Endothelial cell of umbilical vein (primary cell): ENCODE data around the gene SERPINI1. TPM values are rescaled to one million over a fixed set of nuclear protein-coding genes. Genes with fewer than 3 reads are reported as not detected.

Experiments used
- BruUV-seq: library from RNA; stranded (reverse); fragments of 400-500 nt; replicated peaks from 2 replicates; lab custom pipeline; 2021; lab: Mats Ljungman, UMichigan
- CTCF ChIA-PET: fragments of 300-600, 350-600 bp; sonication (Branson Sonifier 250); formaldehyde crosslinking; loops from one replicate; lab custom pipeline; 2021; ENCODE audit warnings: antibody characterized with exemption, inconsistent platforms; lab: Charles Lee
- POLR2A ChIA-PET: fragments of 300-600, 350-600 bp; sonication (Branson Sonifier 250); formaldehyde crosslinking; loops from one replicate; lab custom pipeline; 2021; ENCODE audit warnings: antibody characterized with exemption, inconsistent platforms; lab: Charles Lee
- DNase-seq: peaks from one replicate; pipeline ENCODE4 v3.0.0-alpha.2; 2011; ENCODE audit warnings: low read depth, low spot score
- FAIRE-seq: peaks from 2 replicates; lab custom pipeline; 2011; peaks lifted over from hg19 to GRCh38; lab: Jason Lieb, UNC
- H2AFZ ChIP-seq: 2 replicates; pipeline ENCODE4 v1.6.0; 2012; ENCODE audit warnings: low read depth, low read length, control low read depth, inconsistent platforms
- H3K27ac ChIP-seq: 2 replicates; pipeline ENCODE4 v1.5.1; 2011; ENCODE audit warnings: low read depth, mild to moderate bottlenecking, control low read depth, low read length, moderate library complexity; ENCODE audit not compliant: insufficient read depth
- H3K27me3 ChIP-seq, 2 experiments: 2 replicates each; pipeline versions ENCODE4 v1.6.0 to v1.6.1; 2011; ENCODE audit warnings: low read length in 2 of 2, mixed read lengths in 1 of 2; ENCODE audit not compliant: control insufficient read depth in 2 of 2, insufficient read depth in 2 of 2
- H3K36me3 ChIP-seq, 2 experiments: 2 replicates in 1 of 2; 3 replicates in 1 of 2; pipeline ENCODE4 v1.5.1; 2011; ENCODE audit warnings: low read length in 2 of 2, mild to moderate bottlenecking in 1 of 2, moderate library complexity in 1 of 2; ENCODE audit not compliant: control insufficient read depth in 2 of 2, insufficient read depth in 2 of 2; ENCODE audit errors: extremely low read depth in 1 of 2
- H3K4me1 ChIP-seq: 3 replicates; pipeline ENCODE4 v1.5.1; 2011; ENCODE audit warnings: mild to moderate bottlenecking, low read length; ENCODE audit not compliant: control insufficient read depth, insufficient read depth; ENCODE audit errors: extremely low read depth
- H3K4me2 ChIP-seq: 2 replicates; pipeline ENCODE4 v1.6.1; 2011; ENCODE audit warnings: low read length, control low read depth, mixed read lengths; ENCODE audit not compliant: insufficient read depth
- H3K4me3 ChIP-seq, 3 experiments: fragments of 200-600 bp in 1 of 3; sonication (generic), shearing (Covaris generic) in 1 of 3; replicated peaks in 1 of 3; 2 replicates each; pipeline ENCODE4 v1.5.1; 2011 to 2016; ENCODE audit warnings: control low read depth in 3 of 3, low read length in 3 of 3, mild to moderate bottlenecking in 2 of 3, inconsistent platforms in 1 of 3, low read depth in 1 of 3, moderate library complexity in 1 of 3; ENCODE audit not compliant: insufficient read depth in 1 of 3
- H3K79me2 ChIP-seq: 2 replicates; pipeline ENCODE4 v1.6.0; 2012; ENCODE audit warnings: low read length, inconsistent platforms; ENCODE audit not compliant: control insufficient read depth, insufficient read depth
- H3K9ac ChIP-seq: replicated peaks from 2 replicates; pipeline ENCODE3; 2011; ENCODE audit warnings: low read length, control low read depth; ENCODE audit not compliant: insufficient read depth; ENCODE audit errors: extremely low read depth
- H3K9me1 ChIP-seq: replicated peaks from 3 replicates; pipeline ENCODE4 v1.6.0; 2011; ENCODE audit warnings: mild to moderate bottlenecking, low read length; ENCODE audit not compliant: control insufficient read depth, insufficient read depth; ENCODE audit errors: extremely low read depth
- H3K9me3 ChIP-seq: replicated peaks from 2 replicates; pipeline ENCODE4 v1.5.1; 2012; ENCODE audit warnings: low read length, inconsistent platforms; ENCODE audit not compliant: control insufficient read depth, insufficient read depth
- H4K20me1 ChIP-seq: replicated peaks from 2 replicates; pipeline ENCODE3; 2011; ENCODE audit warnings: mild to moderate bottlenecking, low read length; ENCODE audit not compliant: control insufficient read depth, insufficient read depth; ENCODE audit errors: extremely low read depth
- EZH2 ChIP-seq: IDR thresholded peaks from 2 replicates; pipeline ENCODE4 v1.6.1; 2012; ENCODE audit warnings: borderline replicate concordance, low read depth, mild to moderate bottlenecking, moderate library complexity, low read length, inconsistent platforms; ENCODE audit not compliant: severe bottlenecking
- FOS ChIP-seq: IDR thresholded peaks from 2 replicates; pipeline ENCODE4 v1.6.1; 2011; ENCODE audit warnings: mild to moderate bottlenecking, low read length, moderate library complexity, borderline replicate concordance; ENCODE audit not compliant: insufficient read depth
- GATA2 ChIP-seq: IDR thresholded peaks from 2 replicates; pipeline ENCODE4 v1.7.0; 2011; ENCODE audit warnings: low read depth, mild to moderate bottlenecking, moderate library complexity, mixed read lengths, low read length; ENCODE audit not compliant: insufficient read length, insufficient read depth
- JUN ChIP-seq: IDR thresholded peaks from 2 replicates; pipeline ENCODE4 v1.6.1; 2011; ENCODE audit warnings: borderline replicate concordance, low read depth; ENCODE audit not compliant: insufficient read length, insufficient read depth
- MYC ChIP-seq: IDR thresholded peaks from one replicate; pipeline ENCODE4 v1.6.1; 2011; ENCODE audit warnings: mild to moderate bottlenecking, low read depth, low read length
- POLR2A ChIP-seq: IDR thresholded peaks from 2 replicates; pipeline ENCODE4 v1.6.1; 2012; ENCODE audit warnings: low read depth, mild to moderate bottlenecking, control low read depth, low read length
- POLR2AphosphoS5 ChIP-seq: IDR thresholded peaks from 2 replicates; pipeline ENCODE4 v1.6.1; 2012; ENCODE audit warnings: low read depth, mild to moderate bottlenecking, control low read depth, low read length, moderate library complexity; ENCODE audit not compliant: insufficient read depth
- dilution Hi-C: fragments of 300-500 bp; cut with MboI; formaldehyde crosslinking; loops from one replicate; pipeline ENCODE4 v1.15.0; 2019; ENCODE audit warnings: low sequenced_read_pairs; ENCODE audit not compliant: extremely low pct_ligation_motif_present
- intact Hi-C: fragments of 100-400 bp; cut with micrococcal nuclease; formaldehyde crosslinking; loops from one replicate; pipeline ENCODE4 v1.10.0; 2022
- polyA plus RNA-seq, 4 experiments: library from polyadenylated mRNA; depleted of rRNA in 3 of 4; stranded (reverse) in 3 of 4; unstranded in 1 of 4; fragments of >200 nt; gene quantifications; 2 replicates each; pipeline versions ENCODE4 v1.2.1 to v1.2.3, GENCODE V29; 2011 to 2012; ENCODE audit warnings: missing spikeins in 1 of 4
- total RNA-seq: library from RNA; stranded (reverse); gene quantifications from 2 replicates; pipeline ENCODE4 v1.2.3, GENCODE V29; 2021
- TF ChIP-seq, protein P1 (sequence below): IDR thresholded peaks from 2 replicates; pipeline ENCODE4 v1.6.1; 2011; ENCODE audit not compliant: insufficient read depth, insufficient read length
- TF ChIP-seq, protein P2 (sequence below), 2 donors: IDR thresholded peaks; 1 replicate in 1 of 2; 2 replicates in 1 of 2; pipeline ENCODE4 v1.5.1; 2011; ENCODE audit warnings: low read length in 2 of 2, mild to moderate bottlenecking in 2 of 2, moderate library complexity in 2 of 2, control low read depth in 1 of 2, inconsistent platforms in 1 of 2, low read depth in 1 of 2; ENCODE audit not compliant: insufficient read depth in 1 of 2; ENCODE audit errors: extremely low read depth in 1 of 2

The SERPINI1 gene
- total and polyA plus RNA-seq, 2 donors (not counting 3 experiments of a cell fraction or from before 2014, with no cell fraction given) = 0.22 to 0.28 TPM

DNA sequence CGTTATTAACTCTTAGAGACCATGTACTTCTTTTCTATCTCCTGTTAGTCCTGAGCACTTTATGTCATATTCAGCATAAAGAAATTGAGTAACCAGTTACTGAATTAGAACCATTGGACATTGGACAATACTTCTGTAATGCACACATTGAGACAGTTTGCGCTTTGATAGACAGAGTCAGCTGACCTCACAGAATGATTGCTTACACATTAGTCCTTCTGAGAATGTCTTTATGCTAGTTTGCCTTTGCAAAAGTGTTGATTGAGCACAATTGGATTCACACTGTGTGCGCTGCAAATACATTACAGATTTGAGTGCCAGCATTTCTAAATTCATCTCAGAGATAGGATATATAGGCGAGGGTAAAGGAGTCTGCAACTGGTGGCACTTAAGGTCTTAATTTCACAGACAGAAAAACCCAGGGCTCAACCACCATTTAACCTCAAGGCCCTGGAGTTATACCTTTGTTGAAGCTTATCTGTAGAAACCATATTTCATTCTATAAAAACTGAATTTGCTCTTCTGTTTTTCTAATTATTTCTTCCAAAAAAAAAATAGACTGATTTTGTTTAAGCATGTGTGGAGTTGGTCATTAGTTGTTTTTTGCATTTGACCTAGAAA is 3.8 kb downstream of the SERPINI1 start:
- H3K4me2 ChIP-seq = no peak overlapping the region
- H3K9ac ChIP-seq = no peak overlapping the region
- H4K20me1 ChIP-seq = no peaks in the 10 kb centered on the region
- no peak overlapping the region for H3K27ac ChIP-seq
- no peak overlapping the region for H3K4me3 ChIP-seq
- FAIRE-seq (no peak), DNase-seq (no peak)
- H3K9me1 ChIP-seq = no peaks in the 10 kb centered on the region
- H3K4me1 ChIP-seq = no peaks in the 10 kb centered on the region
- dilution Hi-C loops = no loop called here
- H3K79me2 ChIP-seq = peaks cover 1% of the 10 kb centered on the region
- H3K9me3 ChIP-seq = no peaks in the 10 kb centered on the region
- no peaks in the 10 kb centered on the region for H3K36me3 ChIP-seq
- ChIA-PET CTCF (interaction anchor here (1.6 kb wide), 1 partner anchor 359 kb away, joined by 5 read pairs; the partner anchor contains the start of gene ZBBX), POLR2A (no interaction called here)
- H2AFZ ChIP-seq = no peak overlapping the region
- BruUV-seq = no TSS peak
- H3K27me3 ChIP-seq = peaks cover 0 to 9% of the 10 kb centered on the region in 2 experiments
- intact Hi-C loops = loop anchor here (5.0 kb wide), 2 partner anchors 308 to 358 kb away; partner anchors contain the start of gene GOLIM4
- no peak for TF ChIP-seq EZH2
- TF ChIP-seq MYC = no peak
- TF ChIP-seq POLR2A = no peak
- TF ChIP-seq, protein P1, sequence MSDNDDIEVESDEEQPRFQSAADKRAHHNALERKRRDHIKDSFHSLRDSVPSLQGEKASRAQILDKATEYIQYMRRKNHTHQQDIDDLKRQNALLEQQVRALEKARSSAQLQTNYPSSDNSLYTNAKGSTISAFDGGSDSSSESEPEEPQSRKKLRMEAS = no peak
- TF ChIP-seq GATA2 = no peak
- no peak for TF ChIP-seq JUN
- TF ChIP-seq POLR2AphosphoS5 = no peak
- TF ChIP-seq FOS = no peak
- TF ChIP-seq, protein P2, sequence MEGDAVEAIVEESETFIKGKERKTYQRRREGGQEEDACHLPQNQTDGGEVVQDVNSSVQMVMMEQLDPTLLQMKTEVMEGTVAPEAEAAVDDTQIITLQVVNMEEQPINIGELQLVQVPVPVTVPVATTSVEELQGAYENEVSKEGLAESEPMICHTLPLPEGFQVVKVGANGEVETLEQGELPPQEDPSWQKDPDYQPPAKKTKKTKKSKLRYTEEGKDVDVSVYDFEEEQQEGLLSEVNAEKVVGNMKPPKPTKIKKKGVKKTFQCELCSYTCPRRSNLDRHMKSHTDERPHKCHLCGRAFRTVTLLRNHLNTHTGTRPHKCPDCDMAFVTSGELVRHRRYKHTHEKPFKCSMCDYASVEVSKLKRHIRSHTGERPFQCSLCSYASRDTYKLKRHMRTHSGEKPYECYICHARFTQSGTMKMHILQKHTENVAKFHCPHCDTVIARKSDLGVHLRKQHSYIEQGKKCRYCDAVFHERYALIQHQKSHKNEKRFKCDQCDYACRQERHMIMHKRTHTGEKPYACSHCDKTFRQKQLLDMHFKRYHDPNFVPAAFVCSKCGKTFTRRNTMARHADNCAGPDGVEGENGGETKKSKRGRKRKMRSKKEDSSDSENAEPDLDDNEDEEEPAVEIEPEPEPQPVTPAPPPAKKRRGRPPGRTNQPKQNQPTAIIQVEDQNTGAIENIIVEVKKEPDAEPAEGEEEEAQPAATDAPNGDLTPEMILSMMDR (IDR thresholded peaks at IDR 0.05; ENCODE audit: extremely low read depth in 1 of 2, insufficient read depth in 1 of 2, low read depth in 1 of 2, low read length in 2 of 2) = no peak
